PC-3 (cell line): ENCODE results near the gene MTFR1L. TPM values are rescaled to one million over a fixed set of nuclear protein-coding genes. Genes with fewer than 3 reads are reported as not detected.

Experiments used
- ATAC-seq: fragments of 200-7000 bp; cut with Tn5 transposase; 2 replicates; pipeline ENCODE4 v1.9.1; 2020; ENCODE audit warnings: mild to moderate bottlenecking, moderate library complexity
- BruUV-seq: library from RNA; stranded (reverse); fragments of 400-500 nt; replicated peaks from 2 replicates; lab custom pipeline; 2021; lab: Mats Ljungman, UMichigan
- CTCF ChIA-PET: fragments of 300-600 bp; sonication (Branson Sonifier 250); formaldehyde crosslinking; loops from one replicate; lab custom pipeline; 2022; ENCODE audit warnings: antibody characterized with exemption; lab: Charles Lee
- POLR2A ChIA-PET: fragments of 300-600 bp; sonication (Branson Sonifier 250); formaldehyde crosslinking; loops from one replicate; lab custom pipeline; 2022; ENCODE audit warnings: antibody characterized with exemption; ENCODE audit not compliant: unreplicated experiment; lab: Charles Lee
- DNase-seq: peaks from one replicate; pipeline ENCODE4 v3.0.0-alpha.2; 2015
- H2AFZ ChIP-seq: fragments of 300-600 bp; sonication (generic); 2 replicates; pipeline ENCODE4 v1.6.0; 2016; ENCODE audit warnings: antibody characterized with exemption, low read length
- H3F3A ChIP-seq: fragments of 300-600 bp; sonication (generic); one replicate; pipeline ENCODE4 v1.6.0; 2017; ENCODE audit warnings: antibody characterized with exemption, low read length, control low read depth, mild to moderate bottlenecking; ENCODE audit not compliant: unreplicated experiment
- H3K27ac ChIP-seq: fragments of 300-600 bp; sonication (generic); 2 replicates; pipeline ENCODE4 v1.5.1; 2016; ENCODE audit warnings: mild to moderate bottlenecking, low read length
- H3K27me3 ChIP-seq: fragments of 300-600 bp; sonication (generic); 2 replicates; pipeline ENCODE4 v1.6.1; 2016; ENCODE audit warnings: low read length, mixed read lengths
- H3K36me3 ChIP-seq: fragments of 300-600 bp; sonication (generic); 2 replicates; pipeline ENCODE4 v1.6.1; 2016; ENCODE audit warnings: low read depth, mixed run types, low read length, mixed read lengths
- H3K4me1 ChIP-seq: fragments of 300-600 bp; sonication (generic); 2 replicates; pipeline ENCODE4 v1.5.1; 2016; ENCODE audit warnings: low read length; ENCODE audit not compliant: insufficient read depth
- H3K4me2 ChIP-seq: fragments of 300-600 bp; sonication (generic); 2 replicates; pipeline ENCODE4 v1.6.0; 2016; ENCODE audit warnings: low read length
- H3K4me3 ChIP-seq: fragments of 300-600 bp; sonication (generic); 2 replicates; pipeline ENCODE4 v1.5.1; 2016; ENCODE audit warnings: mild to moderate bottlenecking, low read length, mixed read lengths
- H3K79me2 ChIP-seq: fragments of 300-600 bp; sonication (generic); 2 replicates; pipeline ENCODE4 v1.6.1; 2017; ENCODE audit warnings: low read length, mixed read lengths
- H3K9ac ChIP-seq: fragments of 300-600 bp; sonication (generic); 2 replicates; pipeline ENCODE4 v1.6.0; 2016; ENCODE audit warnings: mild to moderate bottlenecking, low read length
- H3K9me2 ChIP-seq: fragments of 300-600 bp; sonication (generic); replicated peaks from 2 replicates; pipeline ENCODE4 v1.6.1; 2016; ENCODE audit warnings: mixed run types, low read length, mixed read lengths
- H3K9me3 ChIP-seq: fragments of 300-600 bp; sonication (generic); 2 replicates; pipeline ENCODE4 v1.6.1; 2016; ENCODE audit warnings: low read length, mixed read lengths
- H4K20me1 ChIP-seq: fragments of 300-600 bp; sonication (generic); 2 replicates; pipeline ENCODE4 v1.6.1; 2016; ENCODE audit warnings: low read length, mixed read lengths
- CTCF ChIP-seq: fragments of 300-600 bp; sonication (generic); conservative IDR thresholded peaks from 2 replicates; pipeline ENCODE4 v1.5.1; 2017; ENCODE audit warnings: antibody characterized with exemption, low read depth, mild to moderate bottlenecking, low read length
- EZH2 ChIP-seq: fragments of 300-600 bp; sonication (generic); IDR thresholded peaks from one replicate; pipeline ENCODE4 v1.6.1; 2017; ENCODE audit warnings: antibody characterized with exemption, mild to moderate bottlenecking, low read length; ENCODE audit not compliant: unreplicated experiment
- EZH2phosphoT487 ChIP-seq: fragments of 300-600 bp; sonication (generic); IDR thresholded peaks from 2 replicates; pipeline ENCODE4 v1.6.1; 2018; ENCODE audit warnings: mild to moderate bottlenecking, antibody characterized with exemption, low read length, borderline replicate concordance
- intact Hi-C: fragments of 100-400 bp; cut with micrococcal nuclease; formaldehyde crosslinking; loops from 2 replicates; pipeline ENCODE4 v1.9.0; 2023
- total RNA-seq: library from RNA; depleted of rRNA; stranded (reverse); fragments of >200 nt; gene quantifications from 2 replicates; pipeline ENCODE4 v1.2.3, GENCODE V29; 2014

Gene MTFR1L
- total RNA-seq, 1 experiment from 2014 or later, result 35.6 TPM

- Histone ChIP-seq H3K4me3 (no peak overlapping the region), H3K27ac (no peak overlapping the region), H3K79me2 (no peaks in the 10 kb centered on the region), H3F3A (no peaks in the 10 kb centered on the region), H3K9me3 (no peaks in the 10 kb centered on the region), H3K4me1 (peaks cover 12% of the 10 kb centered on the region), H3K36me3 (no peaks in the 10 kb centered on the region), H3K27me3 (no peaks in the 10 kb centered on the region), H3K9me2 (no peaks in the 10 kb centered on the region), H3K9ac (no peak overlapping the region), H2AFZ (no peak overlapping the region), H4K20me1 (no peaks in the 10 kb centered on the region), H3K4me2 (no peak overlapping the region)
- ChIA-PET CTCF (no interaction called here), POLR2A (no interaction called here)
- DNase-seq (no peak), ATAC-seq (no peak)
- no peak for TF ChIP-seq CTCF
- no peak for TF ChIP-seq EZH2
- TF ChIP-seq EZH2phosphoT487, result no peak
- intact Hi-C loops, result no loop called here
- BruUV-seq, result no TSS peak
Measured at GRCh38 chr1:25771221-25772114, 48.3 kb upstream of the MTFR1L start.

- H3K4me2 ChIP-seq, result no peak overlapping the region
- no peaks in the 10 kb centered on the region for H3F3A ChIP-seq
- no peaks in the 10 kb centered on the region for H3K36me3 ChIP-seq
- ChIA-PET POLR2A (no interaction called here), CTCF (no interaction called here)
- no peaks in the 10 kb centered on the region for H3K27me3 ChIP-seq
- ATAC-seq (no peak), DNase-seq (no peak)
- H4K20me1 ChIP-seq, result no peaks in the 10 kb centered on the region
- intact Hi-C loops, result no loop called here
- H3K4me3 ChIP-seq, result no peak overlapping the region
- H2AFZ ChIP-seq, result no peak overlapping the region
- H3K9me2 ChIP-seq, result no peaks in the 10 kb centered on the region
- peaks cover 12% of the 10 kb centered on the region for H3K4me1 ChIP-seq
- no peak overlapping the region for H3K9ac ChIP-seq
- H3K79me2 ChIP-seq, result no peaks in the 10 kb centered on the region
- TF ChIP-seq EZH2, result no peak
- TF ChIP-seq CTCF, result no peak
- no peak for TF ChIP-seq EZH2phosphoT487
- no TSS peak for BruUV-seq
- H3K9me3 ChIP-seq, result no peaks in the 10 kb centered on the region
- no peak overlapping the region for H3K27ac ChIP-seq
Measured at GRCh38 chr1:25772164-25772563, 47.6 kb upstream of the MTFR1L start.

GRCh38 chr1:25772692-25773245 is 47.0 kb upstream of the MTFR1L start:
- Histone ChIP-seq H3K79me2 (no peaks in the 10 kb centered on the region), H3K36me3 (no peaks in the 10 kb centered on the region), H3K9ac (no peak overlapping the region), H2AFZ (no peak overlapping the region), H3K4me2 (no peak overlapping the region), H3K4me3 (no peak overlapping the region), H4K20me1 (no peaks in the 10 kb centered on the region), H3K9me3 (no peaks in the 10 kb centered on the region), H3K4me1 (peaks cover 12% of the 10 kb centered on the region), H3F3A (no peaks in the 10 kb centered on the region), H3K9me2 (no peaks in the 10 kb centered on the region), H3K27me3 (no peaks in the 10 kb centered on the region), H3K27ac (no peak overlapping the region)
- ATAC-seq (no peak), DNase-seq (no peak)
- intact Hi-C loops, result no loop called here
- ChIA-PET POLR2A (no interaction called here), CTCF (no interaction called here)
- no TSS peak for BruUV-seq
- TF ChIP-seq EZH2phosphoT487 (no peak), EZH2 (no peak)
